Brain pericyte (primary cell): ENCODE results near the gene ACTR3.
"Not testable (repeated sequence)": the region's sequence is repeated elsewhere in the genome, so short reads cannot be mapped to it uniquely, and the experiment has no call there.

Experiments used
- DNase-seq: peaks from one replicate; pipeline ENCODE4 v3.0.0-alpha.2; 2012; ENCODE audit warnings: low read depth, low spot score

Gene ACTR3

GRCh38 chr2:113889471-113890252 lies at the start of gene ACTR3:
Gene ACTR3 (plus strand): TSS chr2:113890089. CDS start chr2:113890280, 191 bp downstream.
- peak; percentile 99 for DNase-seq

GRCh38 chr2:113840518-113840917 lies 49.4 kb upstream of the ACTR3 start:
- no peak for DNase-seq

- DNase-seq = no peak
Measured at GRCh38 chr2:113842919-113843736, 46.8 kb upstream of the ACTR3 start.

- not testable (repeated sequence) for DNase-seq
Measured at GRCh38 chr2:113843737-113844050, 46.2 kb upstream of the ACTR3 start.

GRCh38 chr2:113845261-113845660 lies 44.6 kb upstream of the ACTR3 start:
- no peak for DNase-seq

- DNase-seq = not testable (repeated sequence)
Measured at GRCh38 chr2:113845796-113846195, 44.1 kb upstream of the ACTR3 start.

GRCh38 chr2:113846429-113846828 lies 43.5 kb upstream of the ACTR3 start:
- no peak for DNase-seq

GRCh38 chr2:113847144-113847543 lies 42.7 kb upstream of the ACTR3 start:
- no peak for DNase-seq

GRCh38 chr2:113848758-113849415 lies 41.0 kb upstream of the ACTR3 start:
- DNase-seq = no peak

GRCh38 chr2:113850687-113851086 lies 39.2 kb upstream of the ACTR3 start:
- no peak for DNase-seq

GRCh38 chr2:113851640-113852039 lies 38.2 kb upstream of the ACTR3 start:
- DNase-seq = no peak

GRCh38 chr2:113854208-113854607 lies 35.7 kb upstream of the ACTR3 start:
- DNase-seq = no peak

- no peak for DNase-seq
Measured at GRCh38 chr2:113854970-113855740, 34.7 kb upstream of the ACTR3 start.

GRCh38 chr2:113857464-113857863 lies 32.4 kb upstream of the ACTR3 start:
- no peak for DNase-seq

- no peak for DNase-seq
Measured at GRCh38 chr2:113858764-113859163, 31.1 kb upstream of the ACTR3 start.

GRCh38 chr2:113861740-113862139 lies 28.1 kb upstream of the ACTR3 start:
- DNase-seq = no peak

- DNase-seq = no peak
Measured at GRCh38 chr2:113863144-113863543, 26.7 kb upstream of the ACTR3 start.

- no peak for DNase-seq
Measured at GRCh38 chr2:113867571-113867970, 22.3 kb upstream of the ACTR3 start.

GRCh38 chr2:113869253-113869652 lies 20.6 kb upstream of the ACTR3 start:
- no peak for DNase-seq

- no peak for DNase-seq
Measured at GRCh38 chr2:113872201-113872600, 17.7 kb upstream of the ACTR3 start.

- DNase-seq = no peak
Measured at GRCh38 chr2:113873867-113874266, 16.0 kb upstream of the ACTR3 start.

- DNase-seq = no peak
Measured at GRCh38 chr2:113875135-113875534, 14.8 kb upstream of the ACTR3 start.
